ENCODE data around the gene ANKFY1. TPM values are rescaled to one million over a fixed set of nuclear protein-coding genes. Genes with fewer than 3 reads are reported as not detected.

ANKFY1 gene
- total and polyA plus RNA-seq, 2 donors (not counting 3 experiments of a cell fraction or from before 2014, with no cell fraction given), result 30.6 to 51.1 TPM

DNA sequence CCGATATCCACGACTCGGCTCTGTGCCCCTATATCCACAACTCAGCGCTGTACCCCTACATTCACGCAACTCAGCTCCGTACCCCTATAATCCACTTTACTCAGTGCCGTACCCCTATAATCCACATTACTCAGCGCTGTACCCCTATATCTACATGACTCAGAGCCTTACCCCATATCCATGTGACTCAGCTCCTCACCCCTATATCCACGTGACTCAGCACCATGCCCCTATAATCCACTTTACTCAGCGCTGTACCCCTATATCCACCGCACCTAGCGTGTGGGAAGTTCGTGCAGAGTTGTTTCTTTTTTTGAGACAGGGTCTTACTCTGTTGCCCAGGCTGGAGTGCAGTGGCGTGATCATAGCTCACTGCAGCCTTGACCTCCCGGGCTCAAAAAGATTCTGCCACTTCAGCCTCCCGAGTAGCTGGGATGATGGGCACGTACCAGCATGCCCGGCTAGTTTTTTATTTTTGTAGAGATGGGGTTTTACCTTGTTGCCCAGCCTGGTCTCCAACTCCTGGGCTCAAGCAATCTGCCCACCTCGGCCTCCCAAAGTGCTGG lies 103.4 kb downstream of the ANKFY1 start:
- no peak overlapping the region for H2AFZ ChIP-seq (ENCODE audit: low read depth, low read length)
- ChIA-PET CTCF (interaction anchor here (0.9 to 1.6 kb wide), 3 partner anchors 11 to 247 kb away, joined by 3 to 5 read pairs (median 3); no protein-coding TSS in a partner anchor), POLR2A (no interaction called here)
- H3K27ac ChIP-seq (ENCODE audit: insufficient read depth, low read depth, low read length), result no peak overlapping the region
- no peaks in the 10 kb centered on the region for H4K20me1 ChIP-seq (replicated peaks; ENCODE audit: control insufficient read depth, extremely low read depth, insufficient read depth, low read length)
- TF ChIP-seq, protein P1, sequence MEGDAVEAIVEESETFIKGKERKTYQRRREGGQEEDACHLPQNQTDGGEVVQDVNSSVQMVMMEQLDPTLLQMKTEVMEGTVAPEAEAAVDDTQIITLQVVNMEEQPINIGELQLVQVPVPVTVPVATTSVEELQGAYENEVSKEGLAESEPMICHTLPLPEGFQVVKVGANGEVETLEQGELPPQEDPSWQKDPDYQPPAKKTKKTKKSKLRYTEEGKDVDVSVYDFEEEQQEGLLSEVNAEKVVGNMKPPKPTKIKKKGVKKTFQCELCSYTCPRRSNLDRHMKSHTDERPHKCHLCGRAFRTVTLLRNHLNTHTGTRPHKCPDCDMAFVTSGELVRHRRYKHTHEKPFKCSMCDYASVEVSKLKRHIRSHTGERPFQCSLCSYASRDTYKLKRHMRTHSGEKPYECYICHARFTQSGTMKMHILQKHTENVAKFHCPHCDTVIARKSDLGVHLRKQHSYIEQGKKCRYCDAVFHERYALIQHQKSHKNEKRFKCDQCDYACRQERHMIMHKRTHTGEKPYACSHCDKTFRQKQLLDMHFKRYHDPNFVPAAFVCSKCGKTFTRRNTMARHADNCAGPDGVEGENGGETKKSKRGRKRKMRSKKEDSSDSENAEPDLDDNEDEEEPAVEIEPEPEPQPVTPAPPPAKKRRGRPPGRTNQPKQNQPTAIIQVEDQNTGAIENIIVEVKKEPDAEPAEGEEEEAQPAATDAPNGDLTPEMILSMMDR (IDR thresholded peaks at IDR 0.05; ENCODE audit: extremely low read depth in 1 of 2, insufficient read depth in 1 of 2, low read depth in 1 of 2, low read length in 2 of 2), result no peak
- TF ChIP-seq POLR2AphosphoS5 (IDR thresholded peaks at IDR 0.05; ENCODE audit: insufficient read depth, low read depth, low read length) (no peak), JUN (IDR thresholded peaks at IDR 0.05; ENCODE audit: borderline replicate concordance, insufficient read depth, insufficient read length, low read depth) (no peak), FOS (IDR thresholded peaks at IDR 0.05; ENCODE audit: borderline replicate concordance, insufficient read depth, low read length) (no peak), GATA2 (IDR thresholded peaks at IDR 0.05; ENCODE audit: insufficient read depth, insufficient read length, low read depth, low read length) (no peak), MYC (IDR thresholded peaks at IDR 0.05; ENCODE audit: low read depth, low read length) (no peak), EZH2 (IDR thresholded peaks at IDR 0.05; ENCODE audit: borderline replicate concordance, low read depth, low read length, severe bottlenecking) (no peak), POLR2A (IDR thresholded peaks at IDR 0.05; ENCODE audit: low read depth, low read length) (no peak)
- TF ChIP-seq, protein P2, sequence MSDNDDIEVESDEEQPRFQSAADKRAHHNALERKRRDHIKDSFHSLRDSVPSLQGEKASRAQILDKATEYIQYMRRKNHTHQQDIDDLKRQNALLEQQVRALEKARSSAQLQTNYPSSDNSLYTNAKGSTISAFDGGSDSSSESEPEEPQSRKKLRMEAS (IDR thresholded peaks at IDR 0.05; ENCODE audit: insufficient read depth, insufficient read length), result no peak
- H3K9me1 ChIP-seq (replicated peaks; ENCODE audit: control insufficient read depth, extremely low read depth, insufficient read depth, low read length), result no peaks in the 10 kb centered on the region
- H3K79me2 ChIP-seq (ENCODE audit: control insufficient read depth, insufficient read depth, low read length), result no peaks in the 10 kb centered on the region
- BruUV-seq (replicated peaks), result no TSS peak
- DNase-seq (ENCODE audit: low read depth, low spot score), result no peak
- H3K4me3 ChIP-seq (replicated peaks in 1 of 3; ENCODE audit: insufficient read depth in 1 of 3, low read depth in 1 of 3, low read length in 3 of 3), result no peak overlapping the region
- peaks cover 0 to 8% of the 10 kb centered on the region in 2 experiments for H3K36me3 ChIP-seq (ENCODE audit: control insufficient read depth in 2 of 2, extremely low read depth in 1 of 2, insufficient read depth in 2 of 2, low read length in 2 of 2)
- H3K4me2 ChIP-seq (ENCODE audit: insufficient read depth, low read length), result no peak overlapping the region
- dilution Hi-C loops (cut with MboI; ENCODE audit: extremely low pct_ligation_motif_present, low sequenced_read_pairs) (no loop called here), intact Hi-C loops (cut with micrococcal nuclease) (no loop called here)
- no peaks in the 10 kb centered on the region for H3K9me3 ChIP-seq (replicated peaks; ENCODE audit: control insufficient read depth, insufficient read depth, low read length)
- H3K9ac ChIP-seq (replicated peaks; ENCODE audit: extremely low read depth, insufficient read depth, low read length), result no peak overlapping the region
- peaks cover 4% of the 10 kb centered on the region for H3K4me1 ChIP-seq (ENCODE audit: control insufficient read depth, extremely low read depth, insufficient read depth, low read length)
- no peaks in the 10 kb centered on the region for H3K27me3 ChIP-seq (ENCODE audit: control insufficient read depth in 2 of 2, insufficient read depth in 2 of 2, low read length in 2 of 2)
- no peak for FAIRE-seq

Data from endothelial cell of umbilical vein (primary cell).